Adrenal gland (tissue), 12 donors: ENCODE results near the gene ARHGEF10L. TPM values are rescaled to one million over a fixed set of nuclear protein-coding genes. Genes with fewer than 3 reads are reported as not detected.

ENCODE experiments used
- DNase-seq, 7 donors: peaks; one replicate each; pipeline ENCODE4 v3.0.0-alpha.2; 2019 to 2020
- H3K27ac ChIP-seq, 5 donors: fragments of 200-600 bp; sonication (generic) in 4 of 5; 1 replicate in 3 of 5; 2 replicates in 2 of 5; pipeline versions ENCODE4 v1.5.1 to v1.8.0; 2016 to 2020; ENCODE audit warnings: mild to moderate bottlenecking in 1 of 5
- H3K27me3 ChIP-seq: fragments of 200-600 bp; 2 replicates; pipeline ENCODE4 v1.8.0; 2021
- H3K36me3 ChIP-seq, 2 donors: fragments of 200-600 bp; replicated peaks in 1 of 2; 1 replicate in 1 of 2; 2 replicates in 1 of 2; pipeline versions ENCODE4 v1.5.1 to v1.8.0; 2018 to 2022
- H3K4me1 ChIP-seq, 2 donors: fragments of 200-600 bp; replicated peaks in 1 of 2; 1 replicate in 1 of 2; 2 replicates in 1 of 2; pipeline versions ENCODE4 v1.5.1 to v1.8.0; 2018 to 2021
- H3K4me3 ChIP-seq, 4 donors: fragments of 200-600 bp; sonication (generic) in 3 of 4; one replicate each; pipeline ENCODE4 v1.5.1; 2016 to 2018
- H3K9me3 ChIP-seq, 3 donors: fragments of 200-600 bp; sonication (generic) in 1 of 3; replicated peaks in 1 of 3; 1 replicate in 2 of 3; 2 replicates in 1 of 3; pipeline versions ENCODE4 v1.5.1 to v1.8.0; 2016 to 2021
- CTCF ChIP-seq, 6 experiments: fragments of 450-650 bp in 4 of 6; fragments of 200-600 bp in 2 of 6; sonication (generic) in 1 of 6; IDR thresholded peaks; 1 replicate in 5 of 6; 2 replicates in 1 of 6; pipeline versions ENCODE4 v1.5.1 to v1.8.0; 2016 to 2021; ENCODE audit warnings: antibody characterized with exemption in 6 of 6, mild to moderate bottlenecking in 2 of 6, moderate library complexity in 1 of 6
- POLR2A ChIP-seq, 2 donors: fragments of 450-650 bp; IDR thresholded peaks; one replicate each; pipeline ENCODE4 v1.6.1; 2017; ENCODE audit warnings: antibody characterized with exemption in 2 of 2, mild to moderate bottlenecking in 2 of 2, moderate library complexity in 1 of 2
- WGBS, 4 donors: extraction: QIAGEN DNeasy Blood & Tissue Kit in 2 of 4; methylation state at CpG; one replicate each; pipeline versions ENCODE4 v1.1.5 to v1.1.7; 2013 to 2017; 5-methylcytosine and 5-hydroxymethylcytosine counted together
- intact Hi-C, 2 donors: fragments of 100-400 bp; cut with DNase I; formaldehyde crosslinking; loops; one replicate each; pipeline versions ENCODE4 v1.14.1 to v1.15.0; 2022 to 2023
- polyA plus RNA-seq, 3 donors: library from polyadenylated mRNA; stranded (reverse); fragments of 200-250 nt in 2 of 3; fragments of 350-450 nt in 1 of 3; fragmentation: Illumina TruSeq in 1 of 3; extraction: RNeasy Lipid Tissue Mini Kit (QIAGEN cat#74804) in 1 of 3; gene quantifications; one replicate each; pipeline ENCODE4 v1.2.3, GENCODE V29; 2013 to 2014
- total RNA-seq, 9 donors: library from RNA; depleted of rRNA in 4 of 9; stranded (reverse); fragments of >200 nt in 4 of 9; fragments of 120-200 nt in 1 of 9; fragmentation: NEBNext Ultra II Directional in 1 of 9; extraction: Animal tissue kit (Norgen Biotek cat#: 25700) in 1 of 9; gene quantifications; one replicate each; pipeline versions ENCODE4 v1.1.0 to v1.2.4, GENCODE V29; 2013 to 2023
- donor health status: healthy with polysubstance abuse.
- donor health status: Bipolar disorder and iron deficiency.
- donor health status: DM: yes; HTN: yes; CAD: no.
- donor health status: DM: no; HTN: no; CAD: no.
- donor health status: DM: no; HTN: no; CAD: no.
- donor health status: DM: yes; HTN: yes; CAD: no.

ARHGEF10L gene
- total and polyA plus RNA-seq, 12 donors: 1.7 to 54.9 (median 30.1) TPM

DNA sequence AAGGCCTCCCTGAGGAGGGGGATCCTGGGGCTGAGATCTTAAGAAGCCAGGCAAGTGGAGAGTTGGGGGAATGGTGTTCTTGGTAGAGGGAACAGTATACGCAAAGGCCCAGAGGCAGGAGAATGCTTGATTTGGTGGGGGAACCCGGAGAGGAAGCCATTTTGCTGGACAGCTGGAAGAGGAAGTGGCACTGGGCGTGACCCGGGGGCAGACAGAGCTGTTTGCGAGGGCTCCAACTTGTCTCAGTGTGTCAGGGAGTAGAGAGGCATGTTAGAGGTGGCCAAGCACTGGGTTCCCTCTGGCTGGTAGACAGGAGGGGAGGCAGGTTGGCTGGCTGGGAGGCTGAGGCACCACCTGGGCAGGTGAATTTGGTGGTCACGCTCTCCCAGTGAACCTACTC, 119.3 kb downstream of the ARHGEF10L start:
- Histone ChIP-seq H3K9me3 (no peaks in the 10 kb centered on the region), H3K4me1 (peaks cover 0 to 3% of the 10 kb centered on the region in 2 donors), H3K36me3 (peaks cover 0 to 51% of the 10 kb centered on the region in 2 donors), H3K27me3 (no peaks in the 10 kb centered on the region), H3K4me3 (no peak overlapping the region), H3K27ac (no peak overlapping the region)
- 69 to 87% (median 76%) methylated on average over 6 of the region's 6 CpGs for WGBS, 4 donors
- intact Hi-C loops: loop anchor here (10.0 kb wide), 2 partner anchors 436 to 926 kb away; no protein-coding TSS in a partner anchor
- no peak for DNase-seq
- TF ChIP-seq POLR2A (IDR thresholded peaks at IDR 0.05) (no peak), CTCF (IDR thresholded peaks at IDR 0.05) (no peak)

DNA sequence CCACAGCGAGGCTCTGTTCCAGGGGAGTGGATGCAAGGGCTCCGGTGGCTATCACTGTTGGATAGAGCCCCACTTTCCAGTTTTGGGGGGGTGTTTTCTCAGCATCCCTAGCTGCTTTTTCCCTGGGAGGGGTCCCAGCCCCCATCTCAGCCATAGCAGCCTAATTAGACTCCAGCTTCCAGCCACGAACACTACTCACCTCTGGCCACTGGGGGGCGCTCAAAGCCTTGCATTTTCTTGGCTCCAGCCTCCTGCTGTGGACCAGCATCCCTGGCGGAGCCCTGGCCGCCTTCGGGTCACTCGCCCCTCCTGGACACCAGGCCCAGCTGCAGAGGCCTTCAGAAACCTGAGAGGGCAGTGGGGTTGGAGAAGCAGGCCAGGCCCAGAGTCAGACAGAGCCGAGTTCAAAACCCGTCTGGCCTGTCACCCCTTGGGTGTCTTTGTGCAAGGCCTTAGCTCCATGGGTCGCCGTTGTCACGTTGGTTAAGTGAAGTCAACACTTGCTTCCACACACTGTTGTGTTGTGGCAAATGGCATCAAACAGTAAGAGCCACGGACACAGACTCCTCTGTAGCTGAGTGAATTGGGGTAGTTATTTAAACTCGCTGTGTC, 122.2 kb downstream of the ARHGEF10L start:
- DNase-seq: peak; percentile 57 to 82 (median 67)
- intact Hi-C loops: loop anchor here (10.0 kb wide), 2 partner anchors 163 to 433 kb away; no protein-coding TSS in a partner anchor
- TF ChIP-seq CTCF (IDR thresholded peaks at IDR 0.05) (peak; percentile 59 to 85 (median 82)), POLR2A (IDR thresholded peaks at IDR 0.05) (no peak)
- WGBS, 4 donors: 60 to 85% (median 61%) methylated on average over 7 to 15 of the region's 15 CpGs
- H3K27me3 ChIP-seq: no peaks in the 10 kb centered on the region
- no peak overlapping the region for H3K27ac ChIP-seq
- H3K4me1 ChIP-seq: no peaks in the 10 kb centered on the region
- no peaks in the 10 kb centered on the region for H3K9me3 ChIP-seq
- no peak overlapping the region for H3K4me3 ChIP-seq
- H3K36me3 ChIP-seq: peaks cover 0 to 51% of the 10 kb centered on the region in 2 donors

GRCh38 chr1:17662296-17662695, 122.8 kb downstream of the ARHGEF10L start:
- Histone ChIP-seq H3K4me1 (no peaks in the 10 kb centered on the region), H3K4me3 (no peak overlapping the region), H3K27me3 (no peaks in the 10 kb centered on the region), H3K36me3 (peaks cover 0 to 45% of the 10 kb centered on the region in 2 donors), H3K27ac (no peak overlapping the region), H3K9me3 (no peaks in the 10 kb centered on the region)
- intact Hi-C loops: loop anchor here (10.0 kb wide), 2 partner anchors 163 to 433 kb away; no protein-coding TSS in a partner anchor
- 89 to 95% (median 93%) methylated on average over 10 of the region's 10 CpGs for WGBS, 4 donors
- TF ChIP-seq CTCF (IDR thresholded peaks at IDR 0.05) (no peak), POLR2A (IDR thresholded peaks at IDR 0.05) (no peak)
- DNase-seq: no peak

DNA sequence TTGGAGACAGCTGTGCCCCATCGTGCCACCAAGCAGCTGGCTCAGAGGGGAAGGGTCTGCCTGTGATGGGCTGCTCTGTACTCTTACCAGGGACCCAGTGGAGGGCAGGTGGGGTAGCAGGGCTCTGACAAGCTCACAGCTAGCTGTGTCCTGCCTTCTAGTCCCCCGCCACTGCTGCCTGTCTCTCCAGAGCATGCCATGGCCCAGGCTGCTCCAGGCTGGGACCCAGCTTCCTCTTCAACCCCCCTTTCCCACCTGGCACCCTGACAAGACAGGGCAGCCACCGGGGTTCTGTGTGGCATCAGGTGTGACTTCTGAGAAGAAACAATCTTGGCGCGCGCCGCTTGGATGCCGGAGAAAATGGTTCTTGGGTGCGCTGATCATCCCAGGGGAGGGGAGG, 123.3 kb downstream of the ARHGEF10L start:
- TF ChIP-seq POLR2A (IDR thresholded peaks at IDR 0.05) (no peak), CTCF (IDR thresholded peaks at IDR 0.05) (no peak)
- 93 to 96% (median 94%) methylated on average over 5 to 9 of the region's 9 CpGs for WGBS, 4 donors
- no peak overlapping the region for H3K27ac ChIP-seq
- no peaks in the 10 kb centered on the region for H3K4me1 ChIP-seq
- peaks cover 0 to 43% of the 10 kb centered on the region in 2 donors for H3K36me3 ChIP-seq
- no peak for DNase-seq
- H3K9me3 ChIP-seq: no peaks in the 10 kb centered on the region
- no peaks in the 10 kb centered on the region for H3K27me3 ChIP-seq
- no peak overlapping the region for H3K4me3 ChIP-seq
- intact Hi-C loops: loop anchor here (10.0 kb wide), 2 partner anchors 162 to 432 kb away; no protein-coding TSS in a partner anchor
